ENCODE data around the gene TCF4.

The TCF4 gene

GRCh38 chr18:55326134-55326533 lies 261.9 kb downstream of the TCF4 start:
- CTCF ChIA-PET = interaction anchor here (1.0 to 6.3 kb wide), 6 partner anchors 8 to 92 kb away, joined by 3 to 39 read pairs (median 4); no protein-coding TSS in a partner anchor
- DNase-seq (ENCODE audit: extremely low spot score) = no peak
- POLR2A ChIA-PET = no interaction called here
- TF ChIP-seq CTCF (IDR thresholded peaks at IDR 0.05; ENCODE audit: control extremely low read depth, extremely low read depth, low read depth, missing control alignments) = no peak

- TF ChIP-seq CTCF (IDR thresholded peaks at IDR 0.05; ENCODE audit: control extremely low read depth, extremely low read depth, low read depth, missing control alignments) = no peak
- no peak for DNase-seq (ENCODE audit: extremely low spot score)
- POLR2A ChIA-PET = no interaction called here
- CTCF ChIA-PET = interaction anchor here (0.8 to 6.3 kb wide), 6 partner anchors 8 to 90 kb away, joined by 3 to 39 read pairs (median 10); no protein-coding TSS in a partner anchor
These were observed 263.8 kb downstream of the TCF4 start for GRCh38 chr18:55324166-55324565.

GRCh38 chr18:55323051-55323994 lies 264.7 kb downstream of the TCF4 start:
- DNase-seq (ENCODE audit: extremely low spot score) = no peak

GRCh38 chr18:55322178-55322735 lies 265.7 kb downstream of the TCF4 start:
- peak; percentile 78 for DNase-seq (ENCODE audit: extremely low spot score)
- TF ChIP-seq CTCF (IDR thresholded peaks at IDR 0.05; ENCODE audit: control extremely low read depth, extremely low read depth, low read depth, missing control alignments) = no peak
- CTCF ChIA-PET = interaction anchor here (0.6 to 6.3 kb wide), 12 partner anchors 10 to 1324 kb away, joined by 3 to 39 read pairs (median 4); no protein-coding TSS in a partner anchor
- POLR2A ChIA-PET = interaction anchor here (0.5 to 1.5 kb wide), 10 partner anchors 10 to 1766 kb away, joined by 3 to 13 read pairs (median 4); no protein-coding TSS in a partner anchor

More at GRCh38 chr18:55323051-55323994, 264.7 kb downstream of the TCF4 start:
- no peak for TF ChIP-seq CTCF (IDR thresholded peaks at IDR 0.05; ENCODE audit: control extremely low read depth, extremely low read depth, low read depth, missing control alignments)
- ChIA-PET POLR2A (interaction anchor here (1.5 kb wide), 1 partner anchor 55 kb away, joined by 10 read pairs; no protein-coding TSS in a partner anchor), CTCF (interaction anchor here (0.8 to 6.3 kb wide), 11 partner anchors 9 to 89 kb away, joined by 3 to 39 read pairs (median 4); no protein-coding TSS in a partner anchor)

GRCh38 chr18:55321265-55322177 lies 266.5 kb downstream of the TCF4 start:
- POLR2A ChIA-PET = interaction anchor here (0.5 to 1.5 kb wide), 13 partner anchors 11 to 1767 kb away, joined by 3 to 13 read pairs (median 4); no protein-coding TSS in a partner anchor
- no peak for TF ChIP-seq CTCF (IDR thresholded peaks at IDR 0.05; ENCODE audit: control extremely low read depth, extremely low read depth, low read depth, missing control alignments)
- peak; percentile 49 for DNase-seq (ENCODE audit: extremely low spot score)
- CTCF ChIA-PET = interaction anchor here (0.6 to 6.3 kb wide), 11 partner anchors 10 to 1325 kb away, joined by 3 to 39 read pairs (median 4); no protein-coding TSS in a partner anchor
